Neutrophil (primary cell): ENCODE data around the gene HS3ST4.

Source experiments
- H3K27ac ChIP-seq: fragments of 200-600 bp; sonication (generic); 2 replicates; pipeline ENCODE4 v1.5.1; 2016; ENCODE audit warnings: mild to moderate bottlenecking, moderate library complexity
- H3K27me3 ChIP-seq: fragments of 200-600 bp; sonication (generic); 2 replicates; pipeline ENCODE4 v1.6.0; 2016; ENCODE audit warnings: mild to moderate bottlenecking
- H3K36me3 ChIP-seq: fragments of 200-600 bp; sonication (generic); 2 replicates; pipeline ENCODE4 v1.5.1; 2017
- H3K4me1 ChIP-seq, 2 experiments: fragments of 200-600 bp in 1 of 2; sonication (generic) in 1 of 2; 1 replicate in 1 of 2; 2 replicates in 1 of 2; pipeline versions ENCODE4 v1.5.1 to v1.6.1; 2013 to 2016; ENCODE audit warnings: low read depth in 1 of 2, low read length in 1 of 2, mild to moderate bottlenecking in 1 of 2, moderate library complexity in 1 of 2; ENCODE audit not compliant: control insufficient read depth in 1 of 2, insufficient read depth in 1 of 2
- H3K4me3 ChIP-seq, 2 experiments: fragments of 200-600 bp in 1 of 2; sonication (generic) in 1 of 2; 1 replicate in 1 of 2; 2 replicates in 1 of 2; pipeline ENCODE4 v1.5.1; 2013 to 2016; ENCODE audit warnings: low read depth in 1 of 2, low read length in 1 of 2, mild to moderate bottlenecking in 1 of 2, moderate library complexity in 1 of 2
- H3K9me3 ChIP-seq: fragments of 200-600 bp; sonication (generic); 2 replicates; pipeline ENCODE4 v1.5.1; 2016
- TF ChIP-seq, protein P1 (sequence below): fragments of 200-600 bp; sonication (generic); IDR thresholded peaks from 2 replicates; pipeline ENCODE4 v1.5.1; 2016; ENCODE audit warnings: antibody characterized with exemption

HS3ST4 gene

DNA sequence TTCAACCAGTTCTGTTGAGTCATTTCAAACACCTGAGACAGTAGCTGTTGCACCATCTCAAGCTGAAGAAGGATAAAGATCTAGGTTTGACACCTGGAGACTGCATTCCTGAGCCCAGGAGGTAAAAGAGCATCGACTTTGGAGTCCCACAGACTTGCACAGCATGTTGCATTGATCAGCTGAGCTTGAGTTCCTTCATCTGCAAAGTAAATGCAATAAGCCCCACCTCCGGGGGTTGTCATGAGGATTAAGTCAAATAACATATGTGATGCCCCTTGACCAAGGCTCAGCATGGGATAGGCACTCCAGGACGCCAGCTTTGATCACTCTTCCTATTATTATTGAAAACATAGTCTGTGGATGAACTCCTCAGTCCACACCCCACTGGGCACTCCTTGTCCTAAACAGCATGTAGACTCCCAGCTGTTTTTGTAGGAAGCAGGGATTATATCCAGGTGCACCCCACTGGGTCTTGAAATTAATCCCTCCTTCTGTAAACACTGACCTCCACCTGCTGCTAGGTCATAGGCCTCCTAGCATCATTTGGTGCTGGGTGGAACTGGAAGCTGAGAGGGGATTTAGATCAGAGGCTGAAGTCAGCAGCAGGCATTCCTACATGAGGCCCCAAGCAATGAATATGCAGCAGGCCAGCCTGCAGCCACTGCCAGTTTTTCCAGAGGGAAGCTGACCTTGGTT lies 259.0 kb downstream of the HS3ST4 start:
- no peaks in the 10 kb centered on the region for H3K27me3 ChIP-seq
- H3K4me1 ChIP-seq = no peaks in the 10 kb centered on the region
- H3K36me3 ChIP-seq = no peaks in the 10 kb centered on the region
- no peak overlapping the region for H3K4me3 ChIP-seq
- TF ChIP-seq, protein P1, sequence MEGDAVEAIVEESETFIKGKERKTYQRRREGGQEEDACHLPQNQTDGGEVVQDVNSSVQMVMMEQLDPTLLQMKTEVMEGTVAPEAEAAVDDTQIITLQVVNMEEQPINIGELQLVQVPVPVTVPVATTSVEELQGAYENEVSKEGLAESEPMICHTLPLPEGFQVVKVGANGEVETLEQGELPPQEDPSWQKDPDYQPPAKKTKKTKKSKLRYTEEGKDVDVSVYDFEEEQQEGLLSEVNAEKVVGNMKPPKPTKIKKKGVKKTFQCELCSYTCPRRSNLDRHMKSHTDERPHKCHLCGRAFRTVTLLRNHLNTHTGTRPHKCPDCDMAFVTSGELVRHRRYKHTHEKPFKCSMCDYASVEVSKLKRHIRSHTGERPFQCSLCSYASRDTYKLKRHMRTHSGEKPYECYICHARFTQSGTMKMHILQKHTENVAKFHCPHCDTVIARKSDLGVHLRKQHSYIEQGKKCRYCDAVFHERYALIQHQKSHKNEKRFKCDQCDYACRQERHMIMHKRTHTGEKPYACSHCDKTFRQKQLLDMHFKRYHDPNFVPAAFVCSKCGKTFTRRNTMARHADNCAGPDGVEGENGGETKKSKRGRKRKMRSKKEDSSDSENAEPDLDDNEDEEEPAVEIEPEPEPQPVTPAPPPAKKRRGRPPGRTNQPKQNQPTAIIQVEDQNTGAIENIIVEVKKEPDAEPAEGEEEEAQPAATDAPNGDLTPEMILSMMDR = no peak
- H3K27ac ChIP-seq = no peak overlapping the region
- H3K9me3 ChIP-seq = no peaks in the 10 kb centered on the region

DNA sequence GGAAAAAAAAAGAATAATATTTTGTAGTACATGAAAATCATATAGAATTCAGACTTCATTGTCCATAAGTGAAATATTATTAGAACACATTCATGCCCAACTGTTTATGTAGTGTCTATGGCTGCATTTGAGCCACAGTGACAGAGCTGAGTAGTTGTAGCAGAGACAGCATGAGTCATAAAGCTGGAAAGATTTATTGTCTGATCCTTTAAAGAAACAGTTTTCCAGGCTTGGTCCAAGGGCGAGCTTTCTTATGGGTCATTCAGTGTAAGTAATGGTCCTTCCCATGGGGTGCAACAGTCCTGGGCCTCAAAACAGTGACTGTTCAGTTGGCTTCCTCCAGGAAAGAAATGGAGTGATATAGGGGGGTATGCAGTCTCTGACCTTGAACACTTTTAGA lies 260.2 kb downstream of the HS3ST4 start:
- no peaks in the 10 kb centered on the region for H3K27me3 ChIP-seq
- no peaks in the 10 kb centered on the region for H3K36me3 ChIP-seq
- no peak overlapping the region for H3K4me3 ChIP-seq
- TF ChIP-seq, protein P1 = no peak
- H3K27ac ChIP-seq = no peak overlapping the region
- H3K4me1 ChIP-seq = no peaks in the 10 kb centered on the region
- H3K9me3 ChIP-seq = no peaks in the 10 kb centered on the region

- H3K9me3 ChIP-seq = no peaks in the 10 kb centered on the region
- H3K27ac ChIP-seq = no peak overlapping the region
- TF ChIP-seq, protein P1 = no peak
- H3K27me3 ChIP-seq = no peaks in the 10 kb centered on the region
- no peaks in the 10 kb centered on the region for H3K36me3 ChIP-seq
- no peaks in the 10 kb centered on the region for H3K4me1 ChIP-seq
- no peak overlapping the region for H3K4me3 ChIP-seq
Measured at GRCh38 chr16:25952983-25953382, 261.2 kb downstream of the HS3ST4 start.

DNA sequence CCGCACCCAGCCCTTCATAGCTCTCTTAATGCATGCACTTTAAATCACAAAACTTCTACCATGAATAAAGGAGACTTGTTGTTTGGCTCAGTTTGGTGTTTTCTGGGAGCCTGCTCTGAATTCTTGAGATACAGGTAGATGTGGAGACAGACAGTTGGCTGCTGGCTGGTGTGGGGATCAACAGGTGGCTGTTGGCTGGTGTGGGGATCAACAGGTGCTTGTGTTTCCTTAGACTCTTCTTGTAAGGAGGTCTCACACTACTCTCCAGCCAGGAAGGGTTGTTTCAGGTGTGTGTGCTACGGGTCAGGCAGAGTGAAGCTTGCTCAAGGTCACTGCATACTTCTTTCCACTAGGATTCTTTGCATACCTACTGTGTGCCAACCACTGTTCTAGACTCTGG lies 265.9 kb downstream of the HS3ST4 start:
- no peaks in the 10 kb centered on the region for H3K27me3 ChIP-seq
- TF ChIP-seq, protein P1 = no peak
- no peaks in the 10 kb centered on the region for H3K36me3 ChIP-seq
- H3K4me3 ChIP-seq = no peak overlapping the region
- H3K4me1 ChIP-seq = no peaks in the 10 kb centered on the region
- no peak overlapping the region for H3K27ac ChIP-seq
- H3K9me3 ChIP-seq = no peaks in the 10 kb centered on the region

- Histone ChIP-seq H3K4me1 (no peaks in the 10 kb centered on the region), H3K9me3 (no peaks in the 10 kb centered on the region), H3K36me3 (no peaks in the 10 kb centered on the region), H3K27ac (no peak overlapping the region), H3K4me3 (no peak overlapping the region), H3K27me3 (no peaks in the 10 kb centered on the region)
- TF ChIP-seq, protein P1 = no peak
Measured at GRCh38 chr16:25959221-25959620, 267.5 kb downstream of the HS3ST4 start.
